H1 (cell line): ENCODE results near the gene ME3. TPM values are rescaled to one million over a fixed set of nuclear protein-coding genes. Genes with fewer than 3 reads are reported as not detected.
A peak's percentile ranks its signal among the peaks of the same experiment; 100 is the strongest.

Source experiments
- CTCF ChIA-PET: fragments of 300-600 bp; sonication (Branson Sonifier 250); formaldehyde crosslinking; loops from one replicate; lab custom pipeline; 2021; ENCODE audit not compliant: partially characterized antibody; lab: Charles Lee
- POLR2A ChIA-PET: fragments of 300-600 bp; sonication (Branson Sonifier 250); formaldehyde crosslinking; loops from one replicate; lab custom pipeline; 2021; ENCODE audit warnings: inconsistent platforms; ENCODE audit not compliant: partially characterized antibody; lab: Charles Lee
- DNase-seq, 2 experiments: peaks; one replicate each; pipeline versions ENCODE4 v3.0.0 to v3.0.0-alpha.2; 2010 to 2022; ENCODE audit warnings: low spot score in 2 of 2, low read depth in 1 of 2, mixed read lengths in 1 of 2
- FAIRE-seq: peaks from 2 replicates; lab custom pipeline; 2011; peaks lifted over from hg19 to GRCh38; lab: Jason Lieb, UNC
- H2AFZ ChIP-seq: 2 replicates; pipeline ENCODE4 v1.8.1; 2012; ENCODE audit warnings: low read length, inconsistent platforms
- H2AK5ac ChIP-seq: 2 replicates; pipeline ENCODE4 v1.6.1; 2013; ENCODE audit warnings: low read depth, low read length
- H2BK120ac ChIP-seq: replicated peaks from 2 replicates; pipeline ENCODE3; 2013; ENCODE audit warnings: low read depth, low read length, inconsistent platforms
- H2BK12ac ChIP-seq: 2 replicates; pipeline ENCODE4 v1.6.1; 2013; ENCODE audit warnings: low read depth, low read length
- H2BK15ac ChIP-seq: 2 replicates; pipeline ENCODE4 v1.6.1; 2013; ENCODE audit warnings: low read length
- H2BK20ac ChIP-seq: 2 replicates; pipeline ENCODE4 v1.6.1; 2013; ENCODE audit warnings: low read length
- H2BK5ac ChIP-seq: 2 replicates; pipeline ENCODE4 v1.6.1; 2013; ENCODE audit warnings: low read depth, low read length
- H3K14ac ChIP-seq: 2 replicates; pipeline ENCODE4 v1.6.1; 2013; ENCODE audit warnings: inconsistent platforms; ENCODE audit not compliant: insufficient read length
- H3K18ac ChIP-seq: 2 replicates; pipeline ENCODE4 v1.6.1; 2013; ENCODE audit warnings: low read length; ENCODE audit errors: extremely low read depth
- H3K23ac ChIP-seq: 2 replicates; pipeline ENCODE4 v1.6.1; 2013; ENCODE audit warnings: inconsistent platforms; ENCODE audit not compliant: insufficient read length
- H3K23me2 ChIP-seq: 2 replicates; pipeline ENCODE4 v1.6.1; 2013; ENCODE audit warnings: low read depth, low read length
- H3K27ac ChIP-seq: 2 replicates; pipeline ENCODE4 v1.6.1; 2011; ENCODE audit warnings: low read depth, low read length, inconsistent platforms
- H3K27me3 ChIP-seq, 4 experiments: replicated peaks in 1 of 4; 1 replicate in 1 of 4; 2 replicates in 3 of 4; pipeline versions ENCODE4 v1.6.1 to v1.8.1; 2011 to 2013; ENCODE audit warnings: low read length in 3 of 4, mild to moderate bottlenecking in 3 of 4, inconsistent platforms in 2 of 4, mixed read lengths in 2 of 4, moderate library complexity in 1 of 4; ENCODE audit not compliant: control insufficient read depth in 3 of 4, insufficient read depth in 3 of 4; ENCODE audit errors: extremely low read depth in 1 of 4
- H3K36me3 ChIP-seq, 4 experiments: 2 replicates each; pipeline versions ENCODE4 v1.6.1 to v1.8.1; 2011 to 2013; ENCODE audit warnings: mild to moderate bottlenecking in 4 of 4, low read length in 3 of 4, moderate library complexity in 2 of 4, control low read depth in 1 of 4, inconsistent platforms in 1 of 4; ENCODE audit not compliant: insufficient read depth in 4 of 4, control insufficient read depth in 2 of 4
- H3K4ac ChIP-seq: replicated peaks from 2 replicates; pipeline ENCODE3; 2013; ENCODE audit warnings: low read length, low read depth, mixed read lengths, inconsistent platforms; ENCODE audit not compliant: insufficient read length
- H3K4me1 ChIP-seq, 4 experiments: replicated peaks in 1 of 4; 1 replicate in 1 of 4; 2 replicates in 3 of 4; pipeline versions ENCODE4 v1.6.1 to v1.8.1; 2011 to 2013; ENCODE audit warnings: low read length in 3 of 4, inconsistent platforms in 2 of 4, mixed read lengths in 1 of 4; ENCODE audit not compliant: insufficient read depth in 4 of 4, control insufficient read depth in 3 of 4
- H3K4me2 ChIP-seq, 2 experiments: 2 replicates each; pipeline versions ENCODE4 v1.6.1 to v1.8.1; 2011 to 2013; ENCODE audit warnings: low read depth in 2 of 2, low read length in 2 of 2, control low read depth in 1 of 2, inconsistent platforms in 1 of 2, mild to moderate bottlenecking in 1 of 2; ENCODE audit not compliant: insufficient read depth in 1 of 2
- H3K4me3 ChIP-seq, 4 experiments: fragments of 200-600, 300-600 bp in 1 of 4; sonication (generic), shearing (Covaris generic), sonication (Bioruptor Twin) in 1 of 4; 2 replicates each; pipeline versions ENCODE4 v1.5.1 to v1.8.1; 2011 to 2016; ENCODE audit warnings: low read length in 4 of 4, low read depth in 3 of 4, control low read depth in 2 of 4, inconsistent platforms in 2 of 4, mild to moderate bottlenecking in 2 of 4, mixed read lengths in 1 of 4, moderate library complexity in 1 of 4; ENCODE audit not compliant: insufficient read depth in 2 of 4; ENCODE audit errors: extremely low read depth in 1 of 4
- H3K56ac ChIP-seq: replicated peaks from 2 replicates; pipeline ENCODE3; 2013; ENCODE audit warnings: low read depth, mild to moderate bottlenecking, mixed read lengths, low read length, inconsistent platforms; ENCODE audit not compliant: insufficient read length
- H3K79me1 ChIP-seq: 2 replicates; pipeline ENCODE4 v1.6.1; 2013; ENCODE audit warnings: low read depth, low read length, control low read depth
- H3K79me2 ChIP-seq, 2 experiments: 2 replicates each; pipeline versions ENCODE4 v1.6.1 to v1.8.1; 2012 to 2013; ENCODE audit warnings: low read length in 2 of 2, mild to moderate bottlenecking in 2 of 2, inconsistent platforms in 1 of 2; ENCODE audit not compliant: insufficient read depth in 2 of 2, control insufficient read depth in 1 of 2
- H3K9ac ChIP-seq, 4 experiments: replicated peaks in 1 of 4; 1 replicate in 1 of 4; 2 replicates in 3 of 4; pipeline versions ENCODE4 v1.6.1 to v1.8.1; 2011 to 2013; ENCODE audit warnings: low read depth in 3 of 4, low read length in 3 of 4, control low read depth in 2 of 4, mild to moderate bottlenecking in 2 of 4, moderate library complexity in 2 of 4, inconsistent platforms in 1 of 4; ENCODE audit errors: extremely low read depth in 1 of 4
- H3K9me3 ChIP-seq, 2 experiments: 2 replicates each; pipeline versions ENCODE4 v1.6.1 to v1.8.1; 2012 to 2013; ENCODE audit warnings: mild to moderate bottlenecking in 2 of 2, moderate library complexity in 2 of 2, control low read depth in 1 of 2, inconsistent platforms in 1 of 2, low read depth in 1 of 2, low read length in 1 of 2, mixed read lengths in 1 of 2; ENCODE audit not compliant: insufficient read depth in 2 of 2
- H4K20me1 ChIP-seq, 2 experiments: replicated peaks in 1 of 2; 2 replicates each; pipeline versions ENCODE3 to v1.8.1; 2011 to 2013; ENCODE audit warnings: inconsistent platforms in 2 of 2, low read length in 2 of 2, mild to moderate bottlenecking in 1 of 2; ENCODE audit not compliant: insufficient read depth in 2 of 2, control insufficient read depth in 1 of 2
- H4K5ac ChIP-seq: 2 replicates; pipeline ENCODE4 v1.6.1; 2013; ENCODE audit warnings: low read length, low read depth, mixed read lengths, inconsistent platforms; ENCODE audit not compliant: insufficient read length
- H4K8ac ChIP-seq: 2 replicates; pipeline ENCODE4 v1.8.0; 2013; ENCODE audit warnings: mild to moderate bottlenecking, moderate library complexity, low read length, inconsistent platforms; ENCODE audit not compliant: insufficient read depth; ENCODE audit errors: extremely low read depth
- H4K91ac ChIP-seq: replicated peaks from 2 replicates; pipeline ENCODE3; 2013; ENCODE audit warnings: low read length, mixed read lengths, inconsistent platforms; ENCODE audit not compliant: insufficient read length
- JUND ChIP-seq: IDR thresholded peaks from 2 replicates; pipeline ENCODE4 v1.6.1; 2011; ENCODE audit warnings: mild to moderate bottlenecking, improper control_type of control experiment, low read length
- MAFK ChIP-seq: IDR thresholded peaks from 2 replicates; pipeline ENCODE4 v1.6.1; 2012; ENCODE audit warnings: low read depth, mild to moderate bottlenecking, improper control_type of control experiment, low read length
- SP1 ChIP-seq: IDR thresholded peaks from 2 replicates; pipeline ENCODE4 v1.6.1; 2011; ENCODE audit warnings: low read depth, low read length
- WGBS, 2 experiments: shearing (Covaris generic) in 1 of 2; methylation state at CpG; one replicate each; pipeline versions ENCODE4 v1.1.6 to v1.1.7; 2013 to 2015; ENCODE audit warnings: low lambda C conversion rate in 2 of 2, mixed read lengths in 2 of 2, inconsistent platforms in 1 of 2, low coverage in 1 of 2, missing lambda C conversion rate in 1 of 2; ENCODE audit not compliant: insufficient replicate concordance in 2 of 2, insufficient coverage in 1 of 2, insufficient read length in 1 of 2; ENCODE audit errors: extremely low coverage in 1 of 2, missing lambda C conversion rate in 1 of 2; 5-methylcytosine and 5-hydroxymethylcytosine counted together
- polyA plus RNA-seq, 7 experiments: library from polyadenylated mRNA; depleted of rRNA in 3 of 7; stranded (reverse) in 5 of 7; unstranded in 2 of 7; fragments of >200 nt in 5 of 7; fragments of 200-250 nt in 2 of 7; gene quantifications; 1 replicate in 5 of 7; 2 replicates in 1 of 7; 4 replicates in 1 of 7; pipeline versions ENCODE4 v1.2.1 to v1.2.3, GENCODE V29; 2011 to 2013; ENCODE audit warnings: missing spikeins in 2 of 7, mixed read lengths in 2 of 7
- total RNA-seq: library from RNA; stranded (reverse); fragmentation: NEBNext Ultra II Directional; extraction: Animal tissue kit (Norgen Biotek cat#: 25700); gene quantifications from 2 replicates; pipeline ENCODE4 v1.2.1, GENCODE V29; 2021

ME3 gene
- total and polyA plus RNA-seq, 2 of the 8 experiments (the other 6 are each of a cell fraction or from before 2014, with no cell fraction given): 1.5 to 2.8 TPM

DNA sequence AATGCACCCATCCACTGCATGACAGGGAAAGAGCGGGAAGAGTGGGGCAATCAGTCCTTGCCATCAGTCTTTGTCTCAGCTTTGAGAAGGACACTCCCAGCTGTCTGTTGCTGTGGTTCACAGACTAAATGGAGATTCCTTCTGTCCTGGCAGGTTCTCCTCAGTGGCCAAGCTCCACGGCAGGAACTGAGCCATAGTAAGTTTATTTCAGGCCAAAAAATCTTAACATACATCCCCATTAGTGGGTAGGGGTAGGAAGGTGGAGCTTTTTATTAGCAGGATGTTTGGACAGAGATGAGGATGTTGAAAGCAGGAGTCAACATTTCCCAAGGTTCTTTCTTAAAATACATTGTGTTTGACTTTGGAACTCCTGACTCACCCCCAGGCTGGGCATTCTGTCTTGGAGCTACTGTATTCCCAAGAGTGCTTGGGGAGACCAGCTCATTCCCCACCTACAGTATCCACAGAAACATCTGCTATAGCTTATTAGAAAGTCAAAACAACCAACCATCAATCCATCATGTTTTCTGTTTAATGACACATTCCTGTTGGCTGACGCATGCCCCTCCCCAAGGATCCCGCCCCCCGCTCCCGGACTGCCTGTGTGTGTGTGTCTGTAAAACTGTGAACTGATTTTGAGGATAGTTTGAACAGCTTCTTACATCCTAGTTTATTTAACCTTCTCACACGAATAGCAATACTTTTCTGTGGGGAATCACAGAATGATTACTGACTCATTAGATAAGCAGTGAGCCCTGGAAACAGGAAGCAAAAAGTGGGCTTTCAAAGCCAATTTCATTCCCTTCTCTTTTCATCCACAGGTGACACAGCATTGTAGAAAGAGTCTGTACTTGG, 188.2 kb downstream of the ME3 start:
- Histone ChIP-seq H3K14ac (no peak overlapping the region), H3K36me3 (no peaks in the 10 kb centered on the region), H3K9me3 (no peaks in the 10 kb centered on the region), H3K56ac (no peak overlapping the region), H4K20me1 (no peaks in the 10 kb centered on the region), H4K91ac (peak overlapping the region; percentile 26), H2BK15ac (no peak overlapping the region), H3K27ac (no peak overlapping the region), H3K27me3 (no peaks in the 10 kb centered on the region), H2BK120ac (no peak overlapping the region), H2BK12ac (no peak overlapping the region), H3K23me2 (no peaks in the 10 kb centered on the region; the same call in 1 of the 2 replicates), H4K8ac (no peak overlapping the region), H3K79me2 (no peaks in the 10 kb centered on the region), H4K5ac (no peak overlapping the region), H3K79me1 (no peaks in the 10 kb centered on the region), H2BK5ac (no peak overlapping the region), H2AFZ (no peak overlapping the region), H3K4ac (no peak overlapping the region), H2AK5ac (no peak overlapping the region), H3K23ac (no peak overlapping the region), H3K4me1 (no peaks in the 10 kb centered on the region), H3K9ac (no peak overlapping the region), H3K4me3 (no peak overlapping the region), H2BK20ac (no peak overlapping the region), H3K18ac (no peak overlapping the region), H3K4me2 (no peak overlapping the region)
- DNase-seq (no peak), FAIRE-seq (no peak)
- CTCF ChIA-PET: interaction anchor here (1.0 to 2.1 kb wide), 4 partner anchors 9 to 124 kb away, joined by 3 to 6 read pairs (median 5); no protein-coding TSS in a partner anchor
- POLR2A ChIA-PET: interaction anchor here (0.6 kb wide), 1 partner anchor 10 kb away, joined by 3 read pairs; no protein-coding TSS in a partner anchor
- WGBS, 2 experiments: 67% methylated on average over 7 of the region's 7 CpGs; no CpG with 5 or more reads in 1 of the 2 experiments
- TF ChIP-seq JUND (no peak), SP1 (no peak), MAFK (no peak)
